Muscle of arm (tissue), 14 donors: ENCODE results near the gene PDSS1. TPM values are rescaled to one million over a fixed set of nuclear protein-coding genes. Genes with fewer than 3 reads are reported as not detected.
"Not testable (repeated sequence)": the region's sequence is repeated elsewhere in the genome, so short reads cannot be mapped to it uniquely, and the experiment has no call there.

Source experiments
- DNase-seq: peaks from one replicate; pipeline ENCODE4 v3.0.0-alpha.2; 2013
- long read RNA-seq, 11 donors: transcript quantifications; one replicate each; lab custom pipeline, GENCODE V29; 2026
- polyA plus RNA-seq, 12 donors: library from polyadenylated mRNA; unstranded; fragments of 120-200 nt; gene quantifications; one replicate each; pipeline ENCODE4 v1.2.1, GENCODE V29; 2013; ENCODE audit not compliant: insufficient read length in 12 of 12

PDSS1 gene, protein sequence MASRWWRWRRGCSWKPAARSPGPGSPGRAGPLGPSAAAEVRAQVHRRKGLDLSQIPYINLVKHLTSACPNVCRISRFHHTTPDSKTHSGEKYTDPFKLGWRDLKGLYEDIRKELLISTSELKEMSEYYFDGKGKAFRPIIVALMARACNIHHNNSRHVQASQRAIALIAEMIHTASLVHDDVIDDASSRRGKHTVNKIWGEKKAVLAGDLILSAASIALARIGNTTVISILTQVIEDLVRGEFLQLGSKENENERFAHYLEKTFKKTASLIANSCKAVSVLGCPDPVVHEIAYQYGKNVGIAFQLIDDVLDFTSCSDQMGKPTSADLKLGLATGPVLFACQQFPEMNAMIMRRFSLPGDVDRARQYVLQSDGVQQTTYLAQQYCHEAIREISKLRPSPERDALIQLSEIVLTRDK
- 10 to 100 TPM in 2 of 12 donors, 1 to 10 TPM in 9, not detected in 1; 6.1 to 12.6 (median 9.0) TPM for polyA plus RNA-seq
- long read RNA-seq, donor 1, partial matches to known transcripts: 0 of 3 reads
- long read RNA-seq, donor 1, other reads (novel, unspliced or antisense): 0 of 3 reads
- long read RNA-seq, donor 2, partial matches to known transcripts: 15 of 16 reads
- long read RNA-seq, donor 2, other reads (novel, unspliced or antisense): 0 of 16 reads
- long read RNA-seq, donor 3, partial matches to known transcripts: 0 of 2 reads
- long read RNA-seq, donor 3, other reads (novel, unspliced or antisense): 0 of 2 reads
- long read RNA-seq, donor 4: 0 reads
- long read RNA-seq, donor 5: 0 reads
- long read RNA-seq, donor 6, partial matches to known transcripts: 0 of 1 reads
- long read RNA-seq, donor 6, other reads (novel, unspliced or antisense): 0 of 1 reads
- long read RNA-seq, donor 7, partial matches to known transcripts: 0 of 1 reads
- long read RNA-seq, donor 7, other reads (novel, unspliced or antisense): 0 of 1 reads
- long read RNA-seq, donor 8, partial matches to known transcripts: 7 of 10 reads
- long read RNA-seq, donor 8, other reads (novel, unspliced or antisense): 0 of 10 reads
- long read RNA-seq, donor 9, partial matches to known transcripts: 0 of 2 reads
- long read RNA-seq, donor 9, other reads (novel, unspliced or antisense): 0 of 2 reads
- long read RNA-seq, donor 10, partial matches to known transcripts: 11 of 13 reads
- long read RNA-seq, donor 10, other reads (novel, unspliced or antisense): 0 of 13 reads
- long read RNA-seq, donor 11, partial matches to known transcripts: 9 of 19 reads
- long read RNA-seq, donor 11, other reads (novel, unspliced or antisense): 9 of 19 reads

DNA sequence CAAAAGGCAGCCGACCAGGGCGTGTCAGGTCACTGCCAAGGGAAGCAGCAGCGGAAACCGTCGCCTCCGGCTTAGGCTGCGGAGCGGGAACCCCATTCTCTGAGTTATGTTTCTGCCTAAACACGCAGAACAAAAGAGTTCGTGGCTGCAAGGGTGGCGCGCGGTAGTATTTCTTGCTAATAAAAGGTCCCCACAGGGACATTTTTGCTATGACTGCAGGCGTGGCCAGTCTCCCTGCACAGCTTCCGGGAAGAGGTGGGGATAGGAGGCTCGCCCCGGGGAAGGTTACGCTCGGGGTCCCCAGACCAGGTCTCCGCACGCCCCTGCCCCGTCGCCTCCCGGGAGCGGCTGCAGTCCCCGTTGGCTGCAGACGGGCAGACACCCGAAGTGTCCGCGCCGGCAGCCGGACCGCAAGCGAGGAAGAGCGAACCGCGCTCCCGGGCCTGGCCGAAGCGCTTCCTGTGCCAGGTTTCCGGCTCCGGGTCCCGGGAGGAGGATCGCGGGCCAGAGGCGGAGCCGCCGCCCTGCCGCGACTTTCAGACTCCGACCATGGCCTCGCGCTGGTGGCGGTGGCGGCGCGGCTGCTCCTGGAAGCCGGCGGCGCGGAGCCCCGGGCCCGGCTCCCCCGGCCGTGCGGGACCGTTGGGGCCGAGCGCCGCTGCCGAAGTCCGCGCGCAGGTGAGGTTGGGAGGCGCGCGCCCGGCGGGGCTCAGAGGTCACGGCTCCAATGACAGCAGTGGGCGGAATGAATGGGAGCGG is at the start of gene PDSS1:
Gene PDSS1, plus strand, starts transcription at position 539 of the 759 bp plus-strand sequence. Its CDS starts 11 bp downstream, at position 550.
- peak; percentile 82 for DNase-seq

DNA sequence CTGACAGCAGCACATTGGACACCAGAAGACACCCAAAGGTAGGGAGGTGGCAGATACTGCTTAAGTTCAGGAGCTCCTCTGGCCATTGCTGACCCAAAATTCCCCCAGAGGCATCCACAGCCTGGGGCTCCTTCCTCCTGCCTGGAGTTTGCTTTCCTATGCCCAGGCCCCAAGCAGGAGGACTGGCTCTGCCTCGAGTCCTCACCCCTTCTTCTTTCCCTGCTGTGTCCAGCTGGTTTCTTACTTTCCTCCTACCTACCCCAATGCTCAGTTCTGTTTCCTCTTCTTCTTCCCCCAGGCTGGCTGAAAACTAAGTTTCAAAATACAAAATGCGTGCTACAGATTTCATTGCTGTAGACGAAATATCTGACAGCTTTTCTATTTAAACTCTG is 49.3 kb upstream of the PDSS1 start:
- DNase-seq: not testable (repeated sequence)

DNA sequence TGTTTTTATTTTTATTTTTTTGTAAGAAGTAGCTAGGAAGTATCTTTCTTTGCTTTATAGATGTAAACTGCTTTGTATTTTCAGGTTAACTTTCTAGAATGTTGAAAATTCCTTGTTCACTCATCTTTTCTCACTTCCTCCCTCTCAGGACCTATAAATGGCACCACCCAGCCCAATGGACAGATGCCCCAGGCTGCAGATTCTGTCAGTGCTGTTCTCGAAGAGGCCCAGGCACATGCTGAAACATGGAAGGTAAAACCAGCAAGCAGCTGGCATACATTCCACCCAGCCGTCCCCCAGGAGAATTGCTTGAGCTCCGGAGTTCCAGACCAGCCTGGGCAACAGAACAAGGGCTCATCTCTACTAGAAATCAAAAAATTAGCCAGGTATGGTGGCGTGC is 47.1 kb upstream of the PDSS1 start:
- DNase-seq: no peak

DNA sequence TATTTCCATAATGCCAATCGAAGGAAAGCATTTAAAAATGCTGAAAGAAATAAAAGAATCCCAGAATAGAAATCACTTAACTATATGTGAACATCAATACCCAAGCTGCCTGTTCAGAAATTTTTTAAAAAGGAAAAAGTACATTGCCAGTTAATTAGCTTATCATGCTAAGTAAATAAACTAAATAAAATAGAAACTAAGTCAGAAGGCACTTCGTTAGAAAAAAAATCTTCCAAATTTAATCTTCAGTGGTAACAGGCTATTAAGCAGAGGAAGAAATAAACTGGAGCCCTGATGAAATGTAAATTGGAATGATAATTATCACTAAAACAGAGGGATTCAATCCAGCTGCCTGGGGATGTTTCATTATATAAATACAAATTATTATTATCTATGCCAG is 46.0 kb upstream of the PDSS1 start:
- not testable (repeated sequence) for DNase-seq

DNA sequence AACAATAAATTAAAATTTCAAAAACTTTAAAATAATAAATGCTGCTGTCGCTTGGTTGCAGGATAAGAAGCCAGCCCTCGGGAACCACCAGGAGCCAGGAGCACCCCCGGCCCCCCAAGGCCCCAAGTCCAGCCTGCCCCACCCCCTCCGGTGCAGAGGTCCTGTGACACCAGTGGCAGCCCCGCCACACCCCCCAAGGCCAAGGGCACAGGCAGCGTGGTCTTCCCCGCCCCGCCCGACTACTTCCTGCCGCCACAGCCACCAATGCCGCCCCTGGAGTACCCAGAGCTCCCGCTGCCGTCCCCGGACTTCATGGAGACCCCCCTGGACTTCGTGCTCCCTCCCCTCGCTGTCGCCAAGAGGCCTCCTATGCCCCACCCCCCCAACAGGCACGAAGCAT is 44.5 kb upstream of the PDSS1 start:
- DNase-seq: no peak

DNA sequence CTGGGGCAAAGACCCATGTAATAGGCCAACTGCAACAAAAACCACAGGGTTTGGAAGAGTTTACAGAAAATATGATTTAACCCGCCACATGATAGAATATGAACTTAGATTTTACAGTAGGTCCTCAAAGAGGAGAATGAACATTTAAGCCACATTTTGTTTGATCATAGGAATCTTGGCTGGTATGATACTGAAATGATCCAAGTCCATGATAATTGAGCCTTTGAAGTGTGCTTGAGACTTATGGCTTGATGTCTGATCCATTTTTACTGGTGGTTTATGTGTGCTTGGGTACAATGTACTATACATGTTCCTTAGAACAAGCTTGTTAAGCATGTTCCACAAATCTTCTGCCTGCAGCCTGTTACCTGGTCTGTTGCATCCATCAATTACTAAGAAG is 41.8 kb upstream of the PDSS1 start:
- DNase-seq: no peak

DNA sequence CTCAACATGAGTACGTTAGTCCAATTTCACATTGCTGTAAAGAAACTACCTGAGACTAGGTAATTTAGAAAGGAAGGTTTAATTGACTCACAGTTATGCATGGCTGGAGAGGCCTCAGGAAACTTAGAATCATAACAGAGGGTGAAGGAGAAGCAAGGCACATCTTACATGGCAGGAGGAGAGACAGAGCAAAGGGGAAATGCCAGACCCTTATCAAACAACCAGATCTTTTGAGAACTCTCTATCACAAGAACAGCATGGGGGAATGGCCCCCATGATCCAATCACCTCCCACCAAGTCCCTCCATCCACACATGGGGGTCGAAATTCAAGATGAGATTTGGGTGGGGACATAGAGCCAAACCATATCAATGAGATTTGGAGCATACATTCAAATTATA is 34.6 kb upstream of the PDSS1 start:
- no peak for DNase-seq

DNA sequence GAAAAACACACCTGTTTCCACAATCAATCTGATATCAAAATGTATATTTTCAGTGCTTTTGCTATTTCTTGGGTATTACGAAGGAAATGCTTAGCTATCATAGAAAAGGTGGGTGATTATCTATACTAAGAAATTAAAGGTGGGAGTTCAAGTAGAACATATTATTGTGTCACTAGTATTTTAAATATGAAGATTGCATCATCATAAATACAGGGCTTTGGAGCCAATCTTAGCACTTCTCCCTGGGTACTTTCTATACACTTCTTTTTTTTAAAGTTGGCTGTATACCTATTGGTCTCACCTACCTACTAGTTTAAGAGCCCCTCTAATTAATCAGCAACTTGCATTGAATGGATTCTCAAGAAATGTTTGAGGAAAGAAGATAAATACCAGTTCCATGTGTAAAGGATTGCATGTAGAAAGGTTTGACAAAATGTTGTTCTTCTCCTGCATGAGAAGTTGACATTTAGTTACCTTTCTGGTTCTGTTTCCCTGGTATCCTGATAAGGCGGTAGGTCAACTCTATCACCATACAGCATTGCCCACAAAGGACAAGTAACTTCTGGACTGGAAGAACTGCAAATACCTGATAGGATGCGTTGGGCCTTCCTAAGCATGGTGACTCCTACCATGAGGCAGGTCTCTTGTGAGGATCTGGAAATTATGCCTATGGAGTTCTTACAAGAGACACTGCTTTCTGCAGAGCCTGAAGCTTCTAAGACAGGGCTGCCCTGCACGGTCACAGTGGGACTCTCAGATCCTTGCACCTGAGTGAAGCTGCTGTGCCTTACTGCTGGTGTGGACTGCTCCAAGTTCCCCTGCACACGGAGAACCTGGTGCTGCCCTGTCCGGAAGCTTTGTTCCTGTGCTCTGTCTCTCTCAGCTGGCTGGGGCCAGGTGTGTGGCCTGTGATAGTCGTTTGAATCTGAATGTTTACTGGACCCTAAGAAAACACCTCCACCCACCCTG is 32.1 kb upstream of the PDSS1 start:
- DNase-seq: no peak

DNA sequence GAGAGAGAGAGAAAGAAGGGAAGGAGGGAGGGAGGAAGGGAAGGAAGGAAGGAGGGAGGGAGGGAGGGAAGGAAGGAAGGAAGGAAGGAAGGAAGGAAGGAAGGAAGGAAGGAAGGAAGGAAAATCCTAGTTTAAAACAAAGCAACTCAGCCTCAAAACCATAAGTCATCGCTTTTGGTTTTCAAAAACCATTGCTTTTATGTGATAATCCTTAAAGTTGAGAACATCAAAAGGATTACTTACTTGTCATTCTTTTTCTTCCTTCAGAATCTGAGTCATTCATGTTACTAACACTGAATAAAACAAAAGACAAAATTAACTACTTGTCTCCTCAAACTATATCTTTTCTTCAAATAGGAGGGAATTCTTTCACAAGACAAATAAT is 21.6 kb upstream of the PDSS1 start:
- no peak for DNase-seq

DNA sequence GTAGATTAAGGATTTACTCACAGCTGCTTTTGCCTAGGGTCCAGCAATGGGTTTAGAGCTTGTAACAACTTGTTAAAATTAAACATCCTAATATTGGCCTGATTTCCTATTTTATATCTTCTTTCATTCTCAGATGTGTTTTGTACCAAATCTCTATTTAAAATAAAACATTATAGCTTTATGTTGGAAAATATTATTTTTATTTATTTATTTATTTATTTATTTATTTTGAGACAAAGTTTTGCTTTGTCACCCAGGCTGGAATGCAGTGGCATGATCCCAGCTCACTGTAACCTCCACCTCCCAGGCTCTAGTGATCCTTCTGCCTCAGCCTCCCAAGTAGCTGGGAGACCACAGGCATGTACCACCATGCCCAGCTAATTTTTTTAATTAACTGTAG is 17.9 kb upstream of the PDSS1 start:
- DNase-seq: no peak

DNA sequence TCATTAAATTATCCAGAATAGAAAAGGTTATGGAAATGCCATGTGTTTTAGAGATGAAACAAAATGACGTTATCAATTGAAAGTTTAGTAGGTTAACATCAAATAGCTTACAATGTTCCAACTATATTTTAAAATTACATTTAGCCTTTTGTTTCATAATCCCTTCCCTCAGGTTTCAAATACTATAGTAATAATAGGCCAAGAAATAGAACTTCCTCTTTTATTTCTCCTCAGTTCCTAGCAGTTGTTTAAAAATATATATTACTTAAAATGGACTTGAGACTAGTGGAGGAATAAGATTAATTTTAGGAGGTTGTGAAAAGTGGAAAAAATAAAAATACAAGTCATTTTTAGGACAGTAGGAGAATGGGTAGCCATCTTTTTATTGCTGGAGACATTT is 16.4 kb upstream of the PDSS1 start:
- no peak for DNase-seq

DNA sequence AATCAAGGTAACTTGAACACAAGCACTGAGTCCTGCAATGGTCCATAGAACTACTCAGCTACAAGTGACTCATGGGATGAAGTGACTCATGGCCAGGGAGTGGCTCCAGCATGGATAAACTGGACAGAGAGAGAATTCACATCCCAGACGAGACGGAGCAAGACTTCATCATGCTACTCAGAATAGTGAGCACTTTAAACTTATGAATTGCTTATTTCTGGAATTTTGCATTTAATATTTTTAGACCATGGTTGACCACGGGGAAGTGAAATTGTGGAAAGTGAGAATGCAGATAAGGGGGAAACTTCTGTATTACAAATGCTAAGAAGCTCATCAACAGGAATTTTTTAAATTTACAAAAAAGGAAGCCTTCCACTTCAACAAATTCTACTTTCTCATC is 15.5 kb upstream of the PDSS1 start:
- not testable (repeated sequence) for DNase-seq

DNA sequence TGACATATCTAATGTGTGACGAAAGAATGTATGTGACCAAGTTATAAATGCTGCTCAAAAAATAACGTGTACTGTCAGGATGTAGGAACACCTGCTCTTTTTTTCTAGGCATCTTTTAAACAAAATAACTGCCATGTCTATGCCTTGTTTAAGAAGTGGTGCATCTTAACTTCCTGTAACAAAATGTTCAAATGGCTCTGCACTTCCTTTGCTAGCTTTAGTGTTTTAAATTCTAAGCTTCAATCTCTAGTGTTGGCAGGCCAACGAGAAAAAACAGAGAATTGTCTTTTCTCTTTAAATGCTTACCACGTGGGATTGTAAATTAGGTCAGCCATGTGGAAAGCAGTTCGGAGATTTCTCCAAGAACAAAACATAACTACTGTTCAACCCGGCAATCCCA is 14.6 kb upstream of the PDSS1 start:
- DNase-seq: no peak

DNA sequence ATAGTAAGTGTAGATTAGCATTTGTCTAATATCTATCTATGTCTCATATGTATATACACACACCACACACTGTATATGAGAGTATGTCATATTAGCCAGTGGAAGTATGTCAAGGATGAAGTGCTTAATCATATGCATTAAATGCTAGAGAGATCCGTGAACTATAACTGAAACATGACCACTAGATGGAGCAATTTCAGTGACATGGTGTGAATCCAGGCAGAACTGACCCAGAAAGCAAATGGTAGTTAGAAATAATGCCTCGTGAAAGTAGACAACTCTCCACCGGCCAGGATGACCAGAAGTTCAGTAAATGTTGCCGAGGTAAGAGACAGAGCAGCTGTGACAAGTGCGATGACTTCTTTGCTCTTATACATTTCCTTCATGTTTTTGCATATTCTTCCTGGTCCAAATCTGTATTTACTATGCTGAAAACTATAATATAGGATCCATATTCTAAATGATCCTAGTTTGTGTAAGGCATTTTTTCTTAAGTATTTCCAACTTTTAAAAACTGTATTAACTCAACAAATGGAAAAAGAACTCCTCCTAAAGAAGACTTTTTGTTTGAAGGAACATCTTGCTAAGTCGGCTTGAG is 12.7 kb upstream of the PDSS1 start:
- peak; percentile 19 for DNase-seq

DNA sequence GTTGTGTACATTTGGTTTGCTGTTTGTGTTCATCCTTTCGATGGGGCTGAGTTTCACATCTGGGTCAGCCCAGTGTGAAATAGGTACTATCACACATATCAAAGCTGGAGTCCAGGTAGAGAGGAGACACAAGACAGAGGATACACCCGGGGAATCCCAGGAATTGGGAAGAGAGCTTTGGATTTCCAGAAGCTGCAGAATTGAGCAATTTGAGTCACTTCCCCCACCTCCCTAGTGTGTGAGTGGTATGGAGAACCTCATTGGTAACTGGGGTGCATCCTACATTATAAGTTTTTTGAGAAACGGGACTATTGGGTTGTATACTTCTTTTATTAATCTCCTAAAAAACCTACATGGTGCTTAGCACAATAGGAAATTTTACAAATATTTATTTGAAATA is 12.1 kb upstream of the PDSS1 start:
- no peak for DNase-seq

DNA sequence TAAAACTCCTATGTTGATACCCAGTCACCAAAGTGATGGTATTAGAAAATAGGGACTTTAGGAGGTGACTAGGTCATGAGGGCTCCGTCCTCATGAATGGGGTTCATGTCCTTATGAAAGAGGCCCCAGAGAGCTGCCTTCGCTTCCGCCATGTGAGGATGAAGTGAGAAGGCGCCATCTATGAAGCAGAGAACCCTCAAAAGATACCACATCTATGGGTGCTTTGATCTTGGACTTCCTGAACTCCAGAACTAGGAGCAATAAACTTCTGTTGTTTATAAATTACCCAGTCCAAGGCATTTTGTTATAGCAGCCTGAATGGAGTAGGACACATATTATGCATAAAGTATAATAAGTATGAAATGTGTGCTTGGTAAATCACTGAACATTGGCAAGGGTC is 8.1 kb upstream of the PDSS1 start:
- no peak for DNase-seq

DNA sequence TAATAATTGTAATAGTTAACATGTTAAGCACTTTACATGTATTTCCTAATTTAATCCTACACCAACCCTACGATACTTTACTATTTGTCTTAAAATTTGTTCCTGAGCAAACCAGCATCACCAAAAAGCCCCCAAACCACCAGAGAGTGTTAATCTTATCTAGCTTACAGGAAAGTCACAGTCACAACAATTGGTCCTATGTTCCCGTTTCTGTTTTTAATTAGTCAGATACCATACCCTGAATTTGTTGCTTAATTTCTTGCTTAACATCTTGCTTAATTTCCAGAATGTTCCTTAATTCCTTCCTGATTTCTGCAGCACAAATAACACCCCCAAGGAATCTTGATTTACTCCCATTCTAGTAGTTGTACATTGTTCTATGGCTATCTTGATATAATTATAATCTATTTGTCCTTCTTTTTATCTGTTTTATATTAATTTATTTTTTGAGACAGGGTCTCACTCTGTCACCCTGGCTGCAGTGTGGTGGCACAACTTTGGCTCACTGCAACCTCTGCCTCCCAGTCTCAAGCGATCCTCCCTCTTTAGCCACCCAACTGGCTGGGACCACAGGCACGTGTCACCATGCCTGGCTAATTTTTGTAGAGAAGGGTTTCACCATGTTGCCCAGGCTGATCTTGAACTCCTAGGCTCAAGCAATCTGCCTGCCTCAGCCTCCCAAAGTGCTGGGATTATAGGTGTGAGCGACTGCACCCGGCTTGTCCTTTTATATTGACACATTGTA is 6.6 kb upstream of the PDSS1 start:
- DNase-seq: no peak

DNA sequence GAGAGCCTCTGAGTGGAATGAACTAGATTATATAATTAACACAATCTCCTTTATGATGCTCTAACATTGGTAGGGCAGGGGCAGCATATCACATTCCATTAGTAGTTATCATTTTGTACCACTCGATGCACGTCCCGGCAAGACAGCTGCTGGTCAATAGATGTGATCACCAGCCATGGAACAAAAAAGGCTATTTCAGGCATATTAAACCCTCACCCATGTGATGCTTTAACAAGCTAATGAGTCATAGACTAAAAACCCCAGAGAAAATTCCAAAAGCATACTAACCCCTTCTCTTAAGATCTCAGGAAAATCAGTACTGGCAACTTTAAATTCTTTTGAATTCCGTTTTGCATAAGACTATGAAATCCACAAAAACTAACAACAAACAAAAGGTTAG is 3.0 kb upstream of the PDSS1 start:
- not testable (repeated sequence) for DNase-seq

DNA sequence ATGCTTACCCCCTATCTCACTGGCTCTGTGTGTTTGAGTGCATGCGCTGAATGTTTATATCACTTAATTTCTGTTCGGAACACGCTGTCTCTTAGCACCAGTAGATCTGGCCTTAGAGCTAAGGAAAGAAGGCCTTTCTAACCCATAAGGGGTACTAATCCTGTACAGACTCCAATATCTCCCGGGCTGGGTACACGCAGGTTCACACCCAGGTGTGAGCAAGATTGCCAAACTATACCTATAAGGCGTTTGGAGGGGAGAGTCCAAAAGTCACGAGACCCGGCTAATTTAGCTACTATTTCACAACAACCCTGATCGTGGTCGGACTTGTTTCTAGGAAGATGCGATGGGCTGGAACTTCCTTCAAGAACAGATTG is 727 bp upstream of the PDSS1 start:
- no peak for DNase-seq
